GM08714 (cell line): ENCODE data around the gene CEMP1.
A peak's percentile ranks its signal among the peaks of the same experiment; 100 is the strongest.
"Not testable (repeated sequence)": the region's sequence is repeated elsewhere in the genome, so short reads cannot be mapped to it uniquely, and the experiment has no call there.

Source experiments
- H3K4me3 ChIP-seq: fragments of 200-500 bp; sonication (Bioruptor generic); 2 replicates; pipeline ENCODE4 v1.5.1; 2014; ENCODE audit warnings: mild to moderate bottlenecking, low read length, inconsistent platforms
- ZNF274 ChIP-seq: IDR thresholded peaks from 2 replicates; pipeline ENCODE4 v1.6.1; 2012; ENCODE audit warnings: mild to moderate bottlenecking, low read depth, low read length

Gene CEMP1

DNA sequence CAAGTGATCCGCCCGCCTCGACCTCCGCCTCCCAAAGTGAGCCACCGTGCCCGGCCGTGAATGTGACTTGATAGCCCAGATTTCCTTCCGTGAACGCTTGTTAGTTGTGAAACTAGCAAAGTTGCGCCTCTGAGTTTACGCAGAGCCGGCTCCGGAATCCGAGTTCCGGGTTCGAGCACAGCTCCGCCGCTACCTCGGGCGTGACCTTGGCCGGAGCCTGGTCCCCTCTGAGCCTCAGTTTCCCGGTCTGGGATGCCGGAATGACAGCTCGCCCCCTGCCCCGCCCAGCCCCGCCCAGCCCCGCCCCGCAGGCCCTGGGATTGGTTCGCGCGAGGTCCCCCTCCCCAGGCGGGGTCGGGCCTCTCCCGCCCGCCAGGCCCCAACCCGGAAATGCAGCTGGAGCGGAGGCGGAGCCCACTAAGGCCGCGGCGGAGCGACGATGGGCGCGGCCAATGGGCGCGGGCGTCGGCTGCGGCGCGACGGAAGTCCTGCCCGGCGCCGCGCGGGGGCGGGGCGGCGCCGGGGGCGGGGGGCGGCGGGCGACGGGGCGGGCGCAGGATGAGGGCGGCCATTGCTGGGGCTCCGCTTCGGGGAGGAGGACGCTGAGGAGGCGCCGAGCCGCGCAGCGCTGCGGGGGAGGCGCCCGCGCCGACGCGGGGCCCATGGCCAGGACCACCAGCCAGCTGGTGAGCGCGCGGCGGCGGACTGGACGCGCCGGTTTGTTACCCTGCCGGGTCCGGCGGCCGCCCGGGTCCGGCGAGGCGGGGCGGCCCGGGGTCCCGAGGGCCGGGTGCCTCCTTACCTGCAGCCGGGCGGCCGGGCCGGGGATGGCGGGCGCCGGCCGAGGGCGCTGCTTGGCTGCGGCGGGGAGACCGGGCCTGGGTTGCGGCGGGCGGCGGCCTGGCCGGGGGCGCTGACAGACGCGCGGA lies 6.5 kb upstream of the CEMP1 start, which contains the start of gene PDPK1:
TSS of gene PDPK1 (plus strand) at position 571 of the 929 bp plus-strand sequence. CDS start at position 663, 92 bp downstream.
- H3K4me3 ChIP-seq: peak within 1 kb of the TSS; percentile 79
- no peak for TF ChIP-seq ZNF274

DNA sequence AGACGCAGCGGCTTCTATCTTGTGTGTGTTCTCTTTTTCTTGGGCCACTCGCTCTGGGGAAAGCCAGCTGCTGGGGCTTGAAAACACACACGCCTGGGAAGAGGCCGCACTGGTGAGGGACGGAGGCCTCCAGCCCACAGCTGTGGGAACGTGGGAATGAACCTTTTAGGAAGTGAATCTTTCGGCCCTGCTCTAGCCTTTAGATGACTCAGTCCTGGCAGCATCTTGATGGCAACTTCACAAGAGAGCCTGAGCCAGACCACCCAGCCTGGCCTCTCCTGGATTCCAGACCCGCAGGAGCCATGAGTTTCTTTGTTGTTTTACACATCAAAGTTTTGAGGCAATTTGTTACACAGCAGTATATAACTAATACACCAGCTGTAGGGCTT lies 4.4 kb upstream of the CEMP1 start:
- no peak for TF ChIP-seq ZNF274
- no peak overlapping the region for H3K4me3 ChIP-seq

- not testable (repeated sequence) for H3K4me3 ChIP-seq
These were observed 3.1 kb upstream of the CEMP1 start for GRCh38 chr16:2534335-2534734.

GRCh38 chr16:2533912-2534311 lies 2.7 kb upstream of the CEMP1 start:
- no peak overlapping the region for H3K4me3 ChIP-seq
- TF ChIP-seq ZNF274: no peak

GRCh38 chr16:2533142-2533755 lies 2.0 kb upstream of the CEMP1 start:
- peak overlapping the region; percentile 55; the same call in 1 of the 2 replicates for H3K4me3 ChIP-seq

DNA sequence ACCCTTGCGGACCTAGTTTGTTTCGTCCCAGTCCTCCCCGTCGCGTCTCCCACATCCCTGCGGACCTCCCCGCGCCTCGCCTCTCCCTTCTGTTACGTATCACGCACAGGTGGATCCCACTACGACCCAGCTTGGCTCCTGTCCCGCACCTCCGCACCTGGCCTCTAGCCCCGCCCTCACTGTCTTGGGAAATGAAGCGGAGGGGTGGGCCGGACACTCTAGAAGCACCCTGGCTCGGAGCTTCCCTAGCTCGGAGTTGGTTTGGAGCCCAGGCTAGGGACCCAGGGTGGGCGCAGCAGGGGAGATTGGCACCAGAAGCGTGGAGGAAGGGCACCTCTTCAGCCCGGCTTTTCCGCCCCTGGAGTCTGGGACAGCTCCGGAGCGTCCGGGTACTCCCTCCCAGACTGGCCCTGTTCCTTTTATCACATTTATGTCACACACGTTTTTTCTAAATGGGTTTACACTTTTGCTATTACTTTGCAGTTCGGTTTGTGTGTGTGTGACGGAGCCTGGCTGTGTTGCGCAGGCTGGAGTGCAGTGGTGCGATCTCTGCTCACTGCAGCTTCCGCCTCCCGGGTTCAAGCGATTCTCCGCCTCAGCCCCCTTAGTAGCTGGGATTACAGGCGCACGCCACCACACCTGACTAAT lies 1.4 kb upstream of the CEMP1 start:
- no peak for TF ChIP-seq ZNF274
- peak overlapping the region; percentile 55 for H3K4me3 ChIP-seq

DNA sequence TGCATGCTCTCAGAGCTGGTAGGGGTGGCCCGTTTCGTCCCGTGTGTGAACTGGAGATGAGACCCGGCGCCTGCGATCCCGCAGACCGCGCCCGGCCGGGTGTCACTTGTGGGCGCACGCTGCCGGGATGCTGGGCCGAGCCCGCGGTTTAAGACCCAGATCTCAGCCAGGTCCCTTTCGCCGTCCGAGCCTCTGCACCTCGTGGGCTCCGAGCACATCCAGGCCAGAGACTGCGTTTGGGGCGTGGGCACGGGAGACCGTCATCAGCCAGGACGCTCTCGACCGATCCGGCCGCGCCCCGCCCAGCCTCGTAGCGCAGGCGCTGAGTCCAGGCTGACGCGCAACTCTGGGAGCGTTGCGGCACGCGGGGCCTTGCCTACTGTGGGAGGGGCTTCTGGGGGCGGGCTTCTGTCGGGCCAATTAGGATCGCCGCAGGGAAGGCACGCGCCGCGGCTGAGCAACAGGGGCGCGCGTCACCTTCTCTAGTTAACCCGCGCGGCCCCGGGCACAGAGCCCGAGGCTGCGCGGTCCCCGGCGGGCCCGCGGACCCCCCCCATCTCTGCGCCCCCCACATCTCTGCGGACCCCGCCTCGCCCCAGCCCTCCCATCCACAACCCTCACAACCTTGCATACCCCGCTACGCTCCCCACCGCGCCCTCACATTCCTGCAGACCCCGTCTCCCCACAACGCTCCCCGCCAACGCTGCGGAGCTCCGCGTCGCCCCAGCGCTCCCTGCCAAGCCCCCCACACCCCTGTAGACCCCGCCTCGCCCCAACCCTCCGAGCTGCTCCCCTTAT lies 687 bp upstream of the CEMP1 start:
- peak overlapping the region; percentile 55 for H3K4me3 ChIP-seq
- no peak for TF ChIP-seq ZNF274

- no peak for TF ChIP-seq ZNF274
- no peak overlapping the region for H3K4me3 ChIP-seq
These were observed 434 bp downstream of the CEMP1 start for GRCh38 chr16:2530629-2531318.

DNA sequence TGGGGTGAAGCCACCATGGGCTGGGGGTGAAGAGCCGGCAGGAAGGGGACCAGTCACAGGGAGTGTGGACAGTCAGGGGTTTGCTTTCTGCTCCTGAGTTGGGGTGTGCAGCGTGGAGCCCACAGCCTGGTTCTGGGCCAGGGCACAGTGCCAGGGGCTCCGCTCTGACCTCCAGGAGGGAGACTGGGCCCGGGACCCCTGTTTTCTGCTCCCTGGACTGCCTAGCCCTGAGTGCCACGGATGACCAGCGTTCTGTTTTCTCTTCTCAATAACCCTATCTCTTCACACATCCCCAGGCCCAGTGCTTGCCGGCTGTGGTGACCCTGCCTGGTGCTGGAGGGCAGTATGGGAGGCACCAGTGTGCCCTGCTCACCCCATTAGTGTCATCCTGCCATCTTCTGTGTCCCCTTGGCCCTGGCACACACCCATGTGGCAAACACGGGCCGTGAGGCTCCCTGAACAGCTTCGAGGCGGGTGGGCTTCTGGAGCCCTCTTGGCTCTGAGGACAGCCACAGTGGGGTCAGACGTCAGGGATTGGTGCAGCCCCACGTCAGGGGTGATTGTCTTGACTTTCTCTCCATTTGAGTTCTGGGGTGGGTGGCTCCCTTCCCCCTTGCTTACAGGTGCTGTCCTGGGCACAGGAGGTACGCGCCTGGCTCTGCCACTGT lies 1.1 kb downstream of the CEMP1 start:
- TF ChIP-seq ZNF274: no peak
- no peak overlapping the region for H3K4me3 ChIP-seq

GRCh38 chr16:2529061-2529931 lies 1.9 kb downstream of the CEMP1 start:
- no peak for TF ChIP-seq ZNF274
- no peak overlapping the region for H3K4me3 ChIP-seq

- TF ChIP-seq ZNF274: no peak
- no peak overlapping the region for H3K4me3 ChIP-seq
These were observed 2.8 kb downstream of the CEMP1 start for GRCh38 chr16:2528161-2529060.

DNA sequence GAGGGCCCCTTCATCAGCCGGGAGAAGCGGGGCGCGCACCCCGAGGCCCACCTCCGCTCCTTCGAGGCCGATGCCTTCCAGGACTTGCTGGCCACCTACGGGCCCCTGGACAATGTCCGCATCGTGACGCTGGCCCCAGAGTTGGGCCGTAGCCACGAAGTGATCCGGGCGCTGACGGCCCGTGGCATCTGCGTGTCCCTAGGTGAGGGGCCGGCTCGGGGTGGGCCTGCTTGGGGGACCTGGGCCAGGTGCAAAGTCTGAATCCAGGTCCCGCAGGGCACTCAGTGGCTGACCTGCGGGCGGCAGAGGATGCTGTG lies 3.5 kb downstream of the CEMP1 start:
- H3K4me3 ChIP-seq: no peak overlapping the region
- no peak for TF ChIP-seq ZNF274
